Measurements from ENCODE around the gene PALM. TPM values are rescaled to one million over a fixed set of nuclear protein-coding genes. Genes with fewer than 3 reads are reported as not detected.

PALM gene
- total and polyA plus RNA-seq, 10 of the 15 experiments (the other 5 are each of a cell fraction or from before 2014, with no cell fraction given) = 0.09 to 0.95 (median 0.23) TPM; not detected in 2

- no peak for DNase-seq (ENCODE audit: low read depth, low spot score)
- Histone ChIP-seq H3K4me3 (no peak overlapping the region), H3K27me3 (replicated peaks in 1 of 2; ENCODE audit: control insufficient read depth in 2 of 2, insufficient read depth in 2 of 2, low read length in 1 of 2) (no peaks in the 10 kb centered on the region), H2AFZ (ENCODE audit: control insufficient read depth, low read depth, low read length) (no peak overlapping the region), H3K9ac (ENCODE audit: control insufficient read depth, insufficient read depth, low read length) (no peak overlapping the region), H3K79me2 (ENCODE audit: control insufficient read depth, insufficient read depth, low read length) (no peaks in the 10 kb centered on the region), H4K20me1 (ENCODE audit: control insufficient read depth, insufficient read depth) (no peaks in the 10 kb centered on the region), H3K27ac (ENCODE audit: control insufficient read depth, insufficient read depth) (no peak overlapping the region), H3K9me3 (replicated peaks; ENCODE audit: control insufficient read depth, insufficient read depth, low read length) (peaks cover 7% of the 10 kb centered on the region; the same call in 1 of the 3 replicates), H3K4me1 (ENCODE audit: control insufficient read depth, insufficient read depth, low read length) (no peaks in the 10 kb centered on the region), H3K36me3 (ENCODE audit: control insufficient read depth in 2 of 2, insufficient read depth in 2 of 2, low read length in 1 of 2) (no peaks in the 10 kb centered on the region), H3K4me2 (ENCODE audit: control insufficient read depth, insufficient read depth) (no peak overlapping the region)
- ChIA-PET POLR2A (no interaction called here), CTCF (no interaction called here), RAD21 (ENCODE audit: unreplicated experiment) (no interaction called here), SMC1A (ENCODE audit: uncharacterized antibody, unreplicated experiment) (no interaction called here)
- in situ Hi-C loops (cut with MboI) = no loop called here
- 69% methylated on average over 15 of the region's 15 CpGs for WGBS (ENCODE audit: insufficient coverage, insufficient replicate concordance, low lambda C conversion rate, missing lambda C conversion rate)
- ATAC-seq = no peak
- intact Hi-C loops (cut with micrococcal nuclease; ENCODE audit: unreplicated experiment) = no loop called here
- TF ChIP-seq, protein P1, sequence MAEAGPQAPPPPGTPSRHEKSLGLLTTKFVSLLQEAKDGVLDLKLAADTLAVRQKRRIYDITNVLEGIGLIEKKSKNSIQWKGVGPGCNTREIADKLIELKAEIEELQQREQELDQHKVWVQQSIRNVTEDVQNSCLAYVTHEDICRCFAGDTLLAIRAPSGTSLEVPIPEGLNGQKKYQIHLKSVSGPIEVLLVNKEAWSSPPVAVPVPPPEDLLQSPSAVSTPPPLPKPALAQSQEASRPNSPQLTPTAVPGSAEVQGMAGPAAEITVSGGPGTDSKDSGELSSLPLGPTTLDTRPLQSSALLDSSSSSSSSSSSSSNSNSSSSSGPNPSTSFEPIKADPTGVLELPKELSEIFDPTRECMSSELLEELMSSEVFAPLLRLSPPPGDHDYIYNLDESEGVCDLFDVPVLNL (IDR thresholded peaks at IDR 0.05; ENCODE audit: low read depth, low read length) = no peak
- TF ChIP-seq E4F1 (IDR thresholded peaks at IDR 0.05; ENCODE audit: borderline replicate concordance, partially characterized antibody) (no peak), E2F8 (IDR thresholded peaks at IDR 0.05; ENCODE audit: low read depth, partially characterized antibody) (no peak), NR2C1 (IDR thresholded peaks at IDR 0.05) (no peak), EGR1 (IDR thresholded peaks at IDR 0.05; ENCODE audit: borderline replicate concordance in 1 of 2, low read depth in 2 of 2, low read length in 2 of 2) (no peak), ZNF217 (IDR thresholded peaks at IDR 0.05) (no peak), ESRRA (IDR thresholded peaks at IDR 0.05; ENCODE audit: low read length) (no peak), RELB (IDR thresholded peaks at IDR 0.05; ENCODE audit: low read depth) (no peak), PML (IDR thresholded peaks at IDR 0.05; ENCODE audit: low read length) (no peak), EED (IDR thresholded peaks at IDR 0.05; ENCODE audit: low read depth) (no peak), NFXL1 (IDR thresholded peaks at IDR 0.05; ENCODE audit: borderline replicate concordance) (no peak), NFYB (IDR thresholded peaks at IDR 0.05; ENCODE audit: insufficient read depth, low read depth, low read length) (no peak), TAF1 (IDR thresholded peaks at IDR 0.05; ENCODE audit: borderline replicate concordance, low read depth, low read length) (no peak), ETV6 (conservative IDR thresholded peaks at IDR 0.05 in 1 of 2, IDR thresholded peaks at IDR 0.05 in 1 of 2; ENCODE audit: borderline replicate concordance in 1 of 2, low read depth in 1 of 2) (no peak), ATF7 (IDR thresholded peaks at IDR 0.05; ENCODE audit: low read depth) (no peak), CHD1 (IDR thresholded peaks at IDR 0.05; ENCODE audit: low read depth, low read length) (no peak)
- no TSS peak for BruUV-seq (replicated peaks)
- FAIRE-seq = no peak
Observed at GRCh38 chr19:755063-755462, 46.3 kb downstream of the PALM start.
